ENCODE measurements around the gene TRIM31.

TRIM31 gene

DNA sequence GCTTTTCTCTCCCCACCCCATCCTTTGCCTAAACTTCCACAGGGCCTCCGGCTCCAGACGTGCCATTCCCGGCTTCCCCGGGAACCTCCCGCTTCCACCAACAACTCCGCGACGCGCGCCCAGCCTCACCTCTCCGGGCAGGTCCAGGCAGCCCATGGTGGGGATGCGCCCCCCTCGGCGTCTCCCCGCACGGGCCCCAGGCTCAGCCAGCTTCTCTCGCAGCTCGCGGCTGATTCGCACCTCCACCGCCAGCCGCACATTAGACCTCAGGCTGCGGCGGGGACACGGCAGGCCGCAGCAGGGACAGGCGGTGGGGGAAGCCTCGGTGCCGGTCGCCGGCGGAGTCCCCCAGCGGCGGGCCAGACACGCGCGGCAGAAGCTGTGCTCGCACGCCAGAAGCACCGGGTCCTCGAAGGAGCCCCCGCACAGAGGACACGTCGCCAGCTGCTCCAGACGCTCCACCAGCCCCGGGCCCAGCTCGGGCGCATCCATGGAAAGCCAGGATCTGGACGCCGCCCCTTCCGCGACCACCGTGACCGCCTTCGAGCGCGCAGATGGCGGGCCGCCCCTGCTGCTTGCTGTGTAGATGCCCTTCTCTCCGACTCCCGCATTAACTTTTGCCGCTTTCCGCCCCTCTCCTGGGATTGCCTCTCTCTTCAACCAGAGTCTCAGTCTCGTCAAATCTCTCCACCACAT is 37.6 kb downstream of the TRIM31 start, which contains the start of gene RNF39:
Gene RNF39, minus strand, starts transcription at position 676 of the 696 bp plus-strand sequence. Its CDS starts 184 bp downstream, at position 492.
- no peak for DNase-seq

DNA sequence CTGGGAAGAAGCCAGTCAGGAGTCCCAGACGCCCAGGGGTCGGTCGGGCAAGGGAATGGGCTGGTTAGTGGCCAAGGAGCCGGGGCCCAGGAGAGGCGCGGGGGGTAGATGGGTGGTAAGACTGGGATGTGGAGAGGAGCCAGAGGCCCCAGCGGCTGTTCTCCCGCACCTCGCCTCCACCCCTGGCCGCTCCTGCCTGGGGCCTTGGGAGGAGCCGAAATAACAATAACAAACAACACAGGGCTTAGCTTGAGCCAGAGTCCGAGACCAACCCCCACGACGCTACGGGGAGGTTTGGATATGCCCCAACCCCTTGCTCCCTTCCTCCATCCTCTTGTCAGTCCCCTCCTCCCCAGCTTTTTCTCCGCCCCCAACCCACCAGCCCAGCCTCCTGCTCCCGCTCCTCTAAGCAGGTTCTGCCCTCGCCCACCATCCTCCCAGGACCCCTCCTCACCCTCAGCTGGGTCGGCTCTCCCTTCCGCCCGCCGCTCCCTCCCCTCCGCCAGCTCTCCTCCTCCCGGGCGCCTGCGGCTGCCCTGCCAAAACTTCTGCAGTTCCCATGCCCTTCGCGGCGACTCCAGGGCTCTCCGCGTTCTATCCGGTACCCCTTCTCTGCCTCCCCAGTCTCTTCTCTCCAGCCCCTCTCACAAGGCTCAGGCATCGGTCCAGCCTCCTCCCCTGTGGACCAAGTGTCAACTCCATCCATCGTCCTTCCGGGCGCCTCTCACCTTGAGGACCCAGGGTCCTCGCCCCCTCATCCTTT is 38.4 kb downstream of the TRIM31 start:
- no peak for DNase-seq

DNA sequence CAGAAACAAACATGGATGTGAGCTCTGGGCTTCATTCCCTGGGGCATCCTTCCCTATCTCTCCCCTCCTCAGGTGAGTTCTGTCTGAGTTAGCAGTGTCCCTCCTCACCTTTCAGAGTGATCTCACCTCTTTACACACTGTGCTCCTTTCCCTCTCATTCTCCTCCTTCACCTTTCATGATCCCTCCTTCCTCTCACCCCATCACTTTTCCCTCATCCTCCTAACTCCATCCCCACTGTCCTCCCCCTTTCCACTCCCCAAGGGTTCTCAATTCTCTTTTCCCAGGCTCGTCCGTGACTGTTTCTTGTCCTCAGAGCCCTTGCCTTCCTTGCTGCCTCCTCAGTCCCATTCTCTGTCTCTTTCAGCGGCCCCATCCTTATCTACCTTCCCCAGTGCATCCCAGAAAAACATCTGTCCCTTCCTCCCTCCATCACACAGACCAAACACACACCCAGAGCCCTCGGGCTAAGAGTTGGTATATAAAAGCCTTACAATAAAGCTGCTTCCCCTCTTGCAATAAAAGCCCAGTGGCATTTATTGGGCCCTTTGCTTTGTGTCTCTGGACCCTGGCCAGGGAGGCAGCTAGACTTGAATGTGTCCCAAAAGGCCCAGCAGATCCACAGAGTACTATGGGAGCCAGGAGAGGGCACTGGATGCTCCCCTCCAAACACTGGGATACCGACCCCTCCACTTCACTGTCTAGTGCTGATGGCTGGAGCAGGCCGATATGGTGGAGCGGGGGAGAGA is 39.2 kb downstream of the TRIM31 start:
- no peak for DNase-seq

GRCh38 chr6:30071858-30072257 is 41.0 kb downstream of the TRIM31 start:
- DNase-seq = no peak

DNA sequence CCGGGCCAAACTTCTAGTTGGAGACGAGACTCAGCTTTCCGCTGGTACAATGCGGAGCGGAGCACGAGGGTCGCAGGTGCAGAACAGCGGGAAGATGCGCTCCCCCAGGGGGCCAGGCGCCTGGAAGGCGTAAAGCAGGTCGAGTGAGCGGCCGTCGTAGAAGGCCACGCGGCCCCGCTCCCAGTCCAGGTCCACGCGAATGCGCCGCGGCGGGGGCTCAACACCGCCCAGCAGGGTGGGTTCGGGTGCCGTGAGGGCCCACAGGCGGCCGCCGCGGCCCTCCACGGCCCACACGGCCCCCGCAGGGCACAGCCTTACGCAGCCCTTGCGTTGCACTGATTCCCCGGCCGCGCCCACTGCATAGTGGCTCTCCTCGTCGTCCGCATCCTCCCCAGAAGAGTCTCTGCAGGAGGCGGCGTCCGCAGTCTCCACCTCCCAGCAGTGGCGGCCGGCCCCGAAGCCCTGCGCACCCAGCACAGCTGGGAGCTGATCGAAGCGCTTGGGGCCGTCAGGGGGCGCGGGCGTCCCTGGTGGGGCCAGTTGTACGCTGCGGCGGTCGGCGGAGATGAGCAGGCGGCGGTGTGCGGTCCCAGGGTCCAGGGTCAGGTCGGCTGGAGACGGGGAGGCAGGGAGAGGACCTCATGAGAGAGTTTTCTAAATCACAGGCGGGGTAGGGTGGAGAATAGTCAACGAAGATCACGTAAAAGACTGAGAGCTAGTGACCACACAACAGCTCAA is 41.6 kb downstream of the TRIM31 start:
- DNase-seq = no peak

GRCh38 chr6:30067460-30068139 is 45.3 kb downstream of the TRIM31 start:
- no peak for DNase-seq

- peak; percentile 95 for DNase-seq
Measured at GRCh38 chr6:30066577-30067459, 46.1 kb downstream of the TRIM31 start, which contains the start of gene PPP1R11. TSS of gene PPP1R11 (plus strand) at chr6:30067198. CDS start at chr6:30067411, 213 bp downstream.

GRCh38 chr6:30066082-30066481 is 46.8 kb downstream of the TRIM31 start:
- no peak for DNase-seq

GRCh38 chr6:30063315-30063714 is 49.6 kb downstream of the TRIM31 start:
- DNase-seq = no peak

DNA sequence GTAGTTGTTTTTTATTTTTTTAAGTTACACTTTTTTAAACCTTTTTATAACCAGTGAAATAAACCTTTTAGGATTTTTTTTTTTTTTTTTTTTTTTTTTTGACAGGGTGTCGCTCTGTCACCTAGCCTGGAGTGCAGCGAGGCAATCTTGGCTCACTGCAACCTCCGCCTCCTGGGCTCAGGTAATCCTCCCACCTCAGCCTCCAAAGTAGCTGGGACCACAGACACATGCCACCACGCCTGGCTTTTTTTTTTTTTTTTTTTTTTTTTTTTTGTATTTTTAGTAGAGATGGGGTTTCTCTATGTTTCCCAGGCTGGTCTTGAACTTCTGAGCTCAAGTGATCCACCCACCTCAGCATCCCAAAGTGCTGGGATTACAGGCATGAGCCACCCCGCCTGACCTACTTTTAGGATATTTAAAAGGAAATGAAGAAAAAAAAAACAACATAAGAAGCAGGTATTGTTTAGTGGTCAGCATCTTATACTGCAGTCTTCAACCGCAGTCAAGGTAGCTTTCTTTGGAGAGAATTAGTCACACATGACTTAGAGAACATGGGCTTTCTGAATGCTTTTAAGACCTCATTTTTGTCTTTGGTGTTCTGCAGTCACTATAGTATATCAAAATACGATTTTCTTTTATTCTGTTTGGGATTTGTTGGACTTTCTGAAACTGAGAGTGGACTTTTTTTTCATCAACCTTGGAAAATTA is 50.3 kb downstream of the TRIM31 start:
- no peak for DNase-seq

DNA sequence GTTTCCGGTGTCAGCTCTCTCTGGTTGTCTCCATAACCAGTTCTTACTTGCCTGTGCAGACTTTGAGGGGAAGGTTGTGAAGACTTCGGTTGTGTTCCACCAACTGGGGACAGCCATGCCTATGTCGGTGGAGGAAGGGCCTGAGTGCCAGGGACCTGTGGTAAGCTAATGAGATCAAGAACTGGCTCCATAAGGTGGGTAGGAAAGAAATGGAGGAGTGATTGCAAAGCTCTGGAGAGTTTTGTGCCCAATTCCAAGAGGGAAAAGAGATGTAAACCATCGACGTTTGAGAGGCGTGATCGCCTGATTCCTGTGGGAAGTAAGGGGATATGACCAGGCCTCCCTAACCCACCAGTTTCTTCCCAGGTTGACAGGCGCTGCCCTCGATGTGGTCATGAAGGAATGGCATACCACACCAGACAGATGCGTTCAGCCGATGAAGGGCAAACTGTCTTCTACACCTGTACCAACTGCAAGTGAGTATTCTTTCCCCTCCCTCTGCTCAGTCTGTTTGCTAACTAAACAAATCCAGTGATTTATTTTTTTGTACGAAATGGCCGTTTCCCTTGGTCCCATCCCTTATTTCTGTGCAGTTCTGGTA is 50.9 kb downstream of the TRIM31 start:
- peak; percentile 25 for DNase-seq

- DNase-seq = peak; percentile 73
Measured at GRCh38 chr6:30061092-30061857, 51.6 kb downstream of the TRIM31 start, which contains the start of gene POLR1H. TSS of gene POLR1H (plus strand) at chr6:30061265. CDS start at chr6:30061525, 260 bp downstream.

GRCh38 chr6:30060606-30061091 is 52.2 kb downstream of the TRIM31 start:
- DNase-seq = no peak

- DNase-seq = no peak
Measured at GRCh38 chr6:30055513-30055912, 57.4 kb downstream of the TRIM31 start.

DNA sequence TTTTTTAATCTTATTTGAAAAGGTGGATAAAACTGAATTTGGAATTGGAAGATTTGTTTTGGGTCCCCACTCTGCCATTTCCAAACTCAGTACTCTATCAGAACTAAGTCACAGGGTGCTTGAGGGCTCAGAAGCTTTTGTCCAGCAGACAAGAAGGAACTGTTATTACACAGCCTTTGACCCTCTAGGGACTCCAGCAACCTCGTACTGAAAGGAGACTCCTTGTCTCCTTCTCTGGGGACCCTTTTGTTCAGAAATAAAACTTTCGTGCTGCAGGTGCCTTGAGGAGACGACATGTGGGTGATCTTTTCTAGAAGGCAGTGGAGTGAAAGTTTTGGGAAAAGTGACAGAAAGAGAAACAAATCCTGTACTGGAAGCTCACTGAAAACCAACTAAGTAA is 59.2 kb downstream of the TRIM31 start:
- DNase-seq = no peak
